ENCODE results near the gene GJC3.
"Not testable (repeated sequence)": the region's sequence is repeated elsewhere in the genome, so short reads cannot be mapped to it uniquely, and the experiment has no call there.

GJC3 gene

GRCh38 chr7:99971242-99971641, 41.8 kb upstream of the GJC3 start:
- Histone ChIP-seq H3K9ac (no peak overlapping the region), H3K27me3 (ENCODE audit: insufficient read depth, low read depth) (peaks cover 4% of the 10 kb centered on the region; the same call in 1 of the 2 replicates), H3K79me2 (ENCODE audit: insufficient read depth, low read depth) (no peaks in the 10 kb centered on the region), H3K4me2 (no peak overlapping the region), H2AFZ (ENCODE audit: low read depth) (no peak overlapping the region), H3K36me3 (ENCODE audit: insufficient read depth) (no peaks in the 10 kb centered on the region), H3K4me3 (IDR thresholded peaks at IDR 0.05; ENCODE audit: insufficient read depth, low read depth, low read length) (no peak overlapping the region), H3K4me1 (ENCODE audit: low read depth, poor library complexity, severe bottlenecking) (no peaks in the 10 kb centered on the region), H4K20me1 (ENCODE audit: insufficient read depth) (no peaks in the 10 kb centered on the region), H3K27ac (no peak overlapping the region)
- TF ChIP-seq, protein P1, sequence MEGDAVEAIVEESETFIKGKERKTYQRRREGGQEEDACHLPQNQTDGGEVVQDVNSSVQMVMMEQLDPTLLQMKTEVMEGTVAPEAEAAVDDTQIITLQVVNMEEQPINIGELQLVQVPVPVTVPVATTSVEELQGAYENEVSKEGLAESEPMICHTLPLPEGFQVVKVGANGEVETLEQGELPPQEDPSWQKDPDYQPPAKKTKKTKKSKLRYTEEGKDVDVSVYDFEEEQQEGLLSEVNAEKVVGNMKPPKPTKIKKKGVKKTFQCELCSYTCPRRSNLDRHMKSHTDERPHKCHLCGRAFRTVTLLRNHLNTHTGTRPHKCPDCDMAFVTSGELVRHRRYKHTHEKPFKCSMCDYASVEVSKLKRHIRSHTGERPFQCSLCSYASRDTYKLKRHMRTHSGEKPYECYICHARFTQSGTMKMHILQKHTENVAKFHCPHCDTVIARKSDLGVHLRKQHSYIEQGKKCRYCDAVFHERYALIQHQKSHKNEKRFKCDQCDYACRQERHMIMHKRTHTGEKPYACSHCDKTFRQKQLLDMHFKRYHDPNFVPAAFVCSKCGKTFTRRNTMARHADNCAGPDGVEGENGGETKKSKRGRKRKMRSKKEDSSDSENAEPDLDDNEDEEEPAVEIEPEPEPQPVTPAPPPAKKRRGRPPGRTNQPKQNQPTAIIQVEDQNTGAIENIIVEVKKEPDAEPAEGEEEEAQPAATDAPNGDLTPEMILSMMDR (conservative IDR thresholded peaks at IDR 0.05; ENCODE audit: low read depth, low read length), result no peak

DNA sequence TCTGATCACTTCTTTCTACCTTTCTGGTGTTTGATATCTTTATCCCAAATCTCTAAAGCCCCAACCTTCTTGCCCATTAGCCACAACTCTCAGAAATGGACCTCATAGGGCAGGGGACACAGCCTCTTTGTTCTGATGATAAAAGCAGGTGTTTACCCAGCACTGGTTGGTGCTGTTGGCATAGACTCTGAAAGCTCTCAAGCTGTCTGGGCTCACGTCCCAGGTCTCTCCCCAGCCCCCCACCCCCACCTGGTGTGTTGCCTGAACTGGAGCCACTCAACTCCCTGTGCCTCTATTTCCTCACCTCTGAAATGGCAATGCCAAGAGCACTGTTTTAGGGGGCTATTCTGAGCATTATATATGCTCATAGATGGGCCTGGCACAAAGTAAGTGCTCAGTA, 40.4 kb upstream of the GJC3 start:
- not testable (repeated sequence) for H3K79me2 ChIP-seq (ENCODE audit: insufficient read depth, low read depth)

GRCh38 chr7:99969298-99969697, 39.9 kb upstream of the GJC3 start:
- TF ChIP-seq, protein P1 (conservative IDR thresholded peaks at IDR 0.05; ENCODE audit: low read depth, low read length), result no peak
- Histone ChIP-seq H2AFZ (ENCODE audit: low read depth) (no peak overlapping the region), H3K27ac (no peak overlapping the region), H3K36me3 (ENCODE audit: insufficient read depth) (no peaks in the 10 kb centered on the region), H4K20me1 (ENCODE audit: insufficient read depth) (no peaks in the 10 kb centered on the region), H3K4me3 (IDR thresholded peaks at IDR 0.05; ENCODE audit: insufficient read depth, low read depth, low read length) (no peak overlapping the region), H3K4me1 (ENCODE audit: low read depth, poor library complexity, severe bottlenecking) (no peaks in the 10 kb centered on the region), H3K27me3 (ENCODE audit: insufficient read depth, low read depth) (peaks cover 4% of the 10 kb centered on the region; the same call in 1 of the 2 replicates), H3K9ac (no peak overlapping the region), H3K4me2 (no peak overlapping the region), H3K79me2 (ENCODE audit: insufficient read depth, low read depth) (no peaks in the 10 kb centered on the region)

More for the DNA sequence above, 40.4 kb upstream of the GJC3 start:
- H2AFZ ChIP-seq (ENCODE audit: low read depth); H3K4me3 ChIP-seq (IDR thresholded peaks at IDR 0.05; ENCODE audit: insufficient read depth, low read depth, low read length); H3K27ac ChIP-seq; H4K20me1 ChIP-seq (ENCODE audit: insufficient read depth); H3K4me1 ChIP-seq (ENCODE audit: low read depth, poor library complexity, severe bottlenecking); H3K36me3 ChIP-seq (ENCODE audit: insufficient read depth); H3K4me2 ChIP-seq; H3K9ac ChIP-seq; H3K27me3 ChIP-seq (ENCODE audit: insufficient read depth, low read depth): not testable (repeated sequence)

GRCh38 chr7:99958564-99959227, 29.3 kb upstream of the GJC3 start:
- Histone ChIP-seq H4K20me1 (ENCODE audit: insufficient read depth) (no peaks in the 10 kb centered on the region), H3K4me2 (no peak overlapping the region), H2AFZ (ENCODE audit: low read depth) (no peak overlapping the region), H3K27me3 (ENCODE audit: insufficient read depth, low read depth) (no peaks in the 10 kb centered on the region; the same call in 1 of the 2 replicates), H3K4me3 (IDR thresholded peaks at IDR 0.05; ENCODE audit: insufficient read depth, low read depth, low read length) (no peak overlapping the region), H3K27ac (no peak overlapping the region), H3K79me2 (ENCODE audit: insufficient read depth, low read depth) (no peaks in the 10 kb centered on the region), H3K36me3 (ENCODE audit: insufficient read depth) (no peaks in the 10 kb centered on the region), H3K9ac (no peak overlapping the region), H3K4me1 (ENCODE audit: low read depth, poor library complexity, severe bottlenecking) (peaks cover 1% of the 10 kb centered on the region)
- TF ChIP-seq, protein P1 (conservative IDR thresholded peaks at IDR 0.05; ENCODE audit: low read depth, low read length), result no peak

GRCh38 chr7:99955247-99955646, 25.8 kb upstream of the GJC3 start:
- Histone ChIP-seq H3K79me2 (ENCODE audit: insufficient read depth, low read depth) (no peaks in the 10 kb centered on the region), H4K20me1 (ENCODE audit: insufficient read depth) (no peaks in the 10 kb centered on the region), H3K4me1 (ENCODE audit: low read depth, poor library complexity, severe bottlenecking) (peaks cover 4% of the 10 kb centered on the region), H3K4me2 (no peak overlapping the region), H3K9ac (no peak overlapping the region), H2AFZ (ENCODE audit: low read depth) (no peak overlapping the region), H3K27ac (no peak overlapping the region), H3K4me3 (IDR thresholded peaks at IDR 0.05; ENCODE audit: insufficient read depth, low read depth, low read length) (no peak overlapping the region), H3K36me3 (ENCODE audit: insufficient read depth) (no peaks in the 10 kb centered on the region), H3K27me3 (ENCODE audit: insufficient read depth, low read depth) (no peaks in the 10 kb centered on the region; the same call in 1 of the 2 replicates)
- TF ChIP-seq, protein P1 (conservative IDR thresholded peaks at IDR 0.05; ENCODE audit: low read depth, low read length), result no peak

DNA sequence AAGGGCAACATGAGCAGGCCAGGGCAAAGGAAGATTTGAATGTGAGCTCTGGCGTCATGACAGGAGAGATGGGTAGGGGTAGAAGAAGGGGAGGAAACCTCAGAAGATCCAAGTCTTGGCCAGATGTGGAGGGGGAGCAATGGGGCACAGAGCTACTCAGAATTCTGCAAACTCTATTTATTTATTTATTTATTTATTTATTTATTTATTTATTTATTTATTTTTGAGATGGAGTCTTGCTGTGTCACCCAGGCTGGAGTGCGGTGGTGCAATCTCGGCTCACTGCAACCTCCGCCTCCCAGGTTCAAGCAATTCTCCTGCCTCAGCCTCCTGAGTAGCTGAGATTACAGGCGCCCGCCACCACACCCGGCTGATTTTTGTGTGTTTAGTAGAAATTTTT, 25.2 kb upstream of the GJC3 start:
- H2AFZ ChIP-seq (ENCODE audit: low read depth); H3K4me2 ChIP-seq; H3K4me3 ChIP-seq (IDR thresholded peaks at IDR 0.05; ENCODE audit: insufficient read depth, low read depth, low read length); H3K79me2 ChIP-seq (ENCODE audit: insufficient read depth, low read depth); H3K27ac ChIP-seq; H3K27me3 ChIP-seq (ENCODE audit: insufficient read depth, low read depth); H3K4me1 ChIP-seq (ENCODE audit: low read depth, poor library complexity, severe bottlenecking); H3K36me3 ChIP-seq (ENCODE audit: insufficient read depth); H3K9ac ChIP-seq; H4K20me1 ChIP-seq (ENCODE audit: insufficient read depth): not testable (repeated sequence)
